GM20000 (cell line): ENCODE measurements around the gene KRTAP1-3.

ENCODE experiments used
- DNase-seq: peaks from one replicate; pipeline ENCODE4 v3.0.0; 2012; ENCODE audit warnings: low spot score
- CTCF ChIP-seq: IDR thresholded peaks from 2 replicates; pipeline ENCODE4 v1.5.1; 2012; ENCODE audit warnings: mild to moderate bottlenecking, control low read depth; ENCODE audit errors: extremely low read depth, missing control alignments

KRTAP1-3 gene

DNA sequence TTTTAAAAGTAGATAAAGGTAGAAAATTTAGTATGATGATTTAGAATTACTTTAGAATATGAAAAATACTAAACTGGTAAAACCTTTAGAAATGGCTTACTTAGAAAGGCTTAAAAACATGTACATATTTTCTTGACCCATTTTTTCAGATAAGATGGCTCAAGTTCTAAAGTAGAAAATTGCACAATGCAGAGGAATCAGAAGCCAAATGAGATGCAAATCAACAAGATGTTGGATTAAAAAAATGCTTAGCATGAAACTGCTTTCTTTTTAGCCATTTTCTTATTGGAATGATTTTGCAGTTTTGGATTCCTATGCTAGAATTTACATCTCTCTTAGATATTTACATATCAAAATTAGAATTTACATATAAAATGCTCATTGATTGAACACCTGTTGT, 24.2 kb downstream of the KRTAP1-3 start:
- no peak for TF ChIP-seq CTCF

GRCh38 chr17:41009936-41010335, 24.7 kb downstream of the KRTAP1-3 start:
- DNase-seq: no peak
- TF ChIP-seq CTCF: no peak

More for the DNA sequence above, 24.2 kb downstream of the KRTAP1-3 start:
- DNase-seq: no peak

DNA sequence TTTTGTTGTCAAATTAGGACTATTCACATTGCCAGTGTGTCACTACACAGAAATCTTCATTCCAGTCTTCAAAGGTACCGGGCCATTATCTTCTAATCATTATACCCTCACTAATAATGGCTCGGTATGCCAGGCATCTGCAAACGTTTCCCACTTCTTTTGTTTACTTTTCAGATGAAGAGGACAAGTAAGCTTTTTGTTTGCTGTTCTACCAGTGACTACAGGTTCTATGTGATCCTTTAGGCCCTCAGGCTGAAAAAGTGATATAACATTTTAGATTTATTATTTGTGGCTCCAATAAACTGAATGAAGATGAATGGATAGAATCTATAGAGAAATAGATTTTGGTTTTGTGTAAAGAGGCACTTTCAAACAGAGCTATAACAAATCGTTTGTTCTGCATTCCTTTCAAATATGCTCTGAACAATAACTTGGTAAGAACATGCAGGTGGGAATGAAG, 25.3 kb downstream of the KRTAP1-3 start:
- no peak for DNase-seq
- no peak for TF ChIP-seq CTCF

DNA sequence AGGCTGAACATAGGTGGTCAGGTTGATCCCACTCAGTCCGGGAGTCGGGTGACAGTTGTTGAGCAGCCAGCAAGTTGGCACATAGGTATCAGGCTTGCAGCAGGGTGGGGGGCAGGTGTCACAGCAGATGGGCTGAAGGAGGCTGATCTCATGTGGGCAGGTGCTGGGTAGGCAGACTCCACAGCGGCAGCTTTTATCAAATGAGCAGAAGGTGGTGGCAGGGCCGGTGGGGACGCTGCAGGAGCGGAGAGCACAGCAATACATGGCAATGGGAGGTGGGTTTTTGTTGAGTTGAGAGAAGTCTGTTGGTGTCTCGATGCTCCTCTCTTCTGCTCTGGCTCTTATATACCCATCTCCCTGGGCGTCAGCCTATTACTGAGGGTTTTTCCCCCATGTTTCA, 25.9 kb downstream of the KRTAP1-3 start, which contains the start of gene KRTAP3-1:
KRTAP3-1 (minus strand) TSS at position 318 of the 400 bp plus-strand sequence; CDS start at position 264, 54 bp downstream.
- DNase-seq: no peak

GRCh38 chr17:41004397-41004796, 30.3 kb downstream of the KRTAP1-3 start:
- DNase-seq: no peak
- no peak for TF ChIP-seq CTCF

More for the DNA sequence above, 25.9 kb downstream of the KRTAP1-3 start, which contains the start of gene KRTAP3-1:
- TF ChIP-seq CTCF: no peak

DNA sequence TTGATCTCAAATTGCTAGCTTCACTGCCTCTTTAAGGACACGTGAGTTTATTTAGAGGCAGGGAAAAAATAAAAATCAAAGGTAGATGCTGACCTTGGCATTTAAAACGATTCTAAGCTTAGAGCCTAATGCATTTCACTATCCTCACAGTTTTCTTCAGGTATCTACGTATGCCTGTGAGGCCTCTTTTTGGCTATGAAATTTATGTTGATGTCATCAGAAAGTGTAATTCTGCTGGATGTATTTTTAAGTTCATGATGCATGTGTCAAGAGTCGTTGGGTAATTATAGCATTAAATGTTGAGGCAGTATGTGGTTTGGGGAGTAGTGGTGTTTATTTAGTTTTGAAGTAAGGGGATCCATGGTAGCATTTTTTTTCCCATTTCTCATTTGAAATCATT, 30.7 kb downstream of the KRTAP1-3 start:
- no peak for DNase-seq
- TF ChIP-seq CTCF: no peak

DNA sequence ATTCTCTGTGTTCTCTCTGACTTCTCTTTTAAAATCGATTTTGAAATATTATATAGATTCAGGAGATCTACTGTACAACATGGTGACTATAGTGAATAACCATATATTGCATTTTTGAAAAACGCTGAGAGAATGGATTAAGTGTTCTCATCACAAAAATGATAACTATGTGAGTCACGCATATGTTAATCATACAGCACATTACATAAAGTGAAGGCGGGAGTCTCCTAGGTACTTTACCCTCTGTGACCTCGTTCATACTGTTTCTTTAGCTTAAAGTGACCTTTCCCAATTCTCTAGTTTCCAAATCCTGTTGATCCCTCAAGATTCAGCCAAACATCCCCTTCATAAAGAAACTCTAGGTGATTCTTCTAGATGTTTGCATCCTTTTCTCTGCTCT, 31.9 kb downstream of the KRTAP1-3 start:
- no peak for DNase-seq
- no peak for TF ChIP-seq CTCF
